ENCODE measurements around the gene SUSD3. TPM values are rescaled to one million over a fixed set of nuclear protein-coding genes. Genes with fewer than 3 reads are reported as not detected.
A peak's percentile ranks its signal among the peaks of the same experiment; 100 is the strongest.

Gene SUSD3
- polyA plus RNA-seq, 12 donors = 0.89 to 3.7 (median 1.9) TPM; not detected in 2

DNA sequence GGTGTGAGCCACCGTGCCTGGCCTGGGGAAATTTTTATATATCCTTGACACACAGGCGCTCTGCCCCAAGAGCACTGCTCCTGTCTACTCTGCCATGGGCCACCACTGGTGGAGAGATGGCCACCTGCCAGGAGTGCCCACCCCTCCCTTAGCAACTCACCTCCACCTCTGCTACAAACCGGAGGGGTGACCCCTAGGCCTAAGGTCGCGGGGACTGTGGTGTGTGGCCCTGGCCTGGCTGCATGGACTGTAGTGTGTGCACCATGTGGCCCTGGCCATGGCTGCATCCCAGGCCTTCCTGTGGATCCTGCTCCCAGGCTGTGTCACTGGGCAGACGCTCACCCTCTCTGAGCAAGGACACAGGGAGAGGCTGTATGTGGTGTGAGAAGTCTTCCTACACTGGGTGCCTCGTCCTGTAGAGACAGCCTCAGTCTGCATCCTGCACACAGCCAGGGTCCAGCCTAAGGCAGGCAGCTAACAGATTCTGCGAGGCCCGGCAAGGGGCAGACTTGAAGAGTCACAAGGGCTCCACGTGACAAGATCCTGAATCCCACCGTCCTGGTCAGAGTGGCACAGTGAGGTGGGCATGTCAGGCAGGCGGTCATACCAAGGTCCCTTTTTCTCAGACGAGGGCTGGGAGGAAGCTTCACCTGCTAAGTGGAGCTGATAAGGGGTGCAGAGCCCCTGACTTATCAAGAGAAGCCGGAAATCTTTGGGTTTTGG lies 65.2 kb downstream of the SUSD3 start:
- no peak for DNase-seq

DNA sequence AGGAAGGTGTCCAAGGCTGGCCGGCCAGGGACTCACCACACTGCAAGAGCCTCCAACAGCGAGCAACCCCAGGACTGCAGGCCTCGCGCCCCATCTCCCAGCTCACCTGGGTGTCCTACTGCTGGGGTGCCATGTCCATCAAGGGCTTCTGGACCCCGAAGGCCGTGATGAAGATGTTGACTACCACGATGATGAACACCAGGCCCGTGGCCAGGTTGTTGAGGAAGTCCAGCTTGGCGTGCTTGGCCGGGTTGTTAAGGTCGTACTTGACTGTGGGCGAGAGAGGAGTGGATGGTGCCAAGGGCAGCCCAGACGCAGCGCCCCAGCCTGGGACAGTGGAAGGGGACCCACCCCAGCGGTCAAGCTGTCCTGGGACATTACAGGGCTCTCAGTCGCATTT lies 66.3 kb downstream of the SUSD3 start:
- no peak for DNase-seq

DNA sequence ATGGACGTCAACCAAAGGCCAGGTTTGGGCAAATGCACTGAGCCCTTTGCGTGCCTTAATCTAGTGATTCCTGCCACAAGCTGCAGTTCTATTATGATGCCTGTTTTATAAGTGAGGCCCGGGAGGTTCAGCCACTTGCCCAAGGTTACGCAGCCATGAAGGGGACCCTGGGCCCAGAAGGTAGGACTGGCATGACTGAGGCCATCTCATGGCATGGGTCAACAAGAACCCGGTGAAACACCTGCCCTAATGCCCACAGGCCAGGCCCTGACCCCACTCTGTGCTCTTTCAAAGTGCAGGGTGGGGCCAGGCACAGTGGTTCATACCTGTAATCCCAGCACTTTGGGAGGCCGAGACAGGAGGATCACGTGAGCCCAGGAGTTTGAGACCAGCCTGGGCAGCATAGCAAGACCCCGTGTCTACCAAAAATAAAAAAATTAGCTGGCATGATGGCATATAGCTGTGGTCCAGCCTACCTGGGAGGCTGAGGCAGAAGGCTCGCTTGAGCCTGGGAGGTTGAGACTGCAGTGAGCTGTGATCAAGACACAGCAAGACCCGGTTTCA lies 66.9 kb downstream of the SUSD3 start:
- no peak for DNase-seq

DNA sequence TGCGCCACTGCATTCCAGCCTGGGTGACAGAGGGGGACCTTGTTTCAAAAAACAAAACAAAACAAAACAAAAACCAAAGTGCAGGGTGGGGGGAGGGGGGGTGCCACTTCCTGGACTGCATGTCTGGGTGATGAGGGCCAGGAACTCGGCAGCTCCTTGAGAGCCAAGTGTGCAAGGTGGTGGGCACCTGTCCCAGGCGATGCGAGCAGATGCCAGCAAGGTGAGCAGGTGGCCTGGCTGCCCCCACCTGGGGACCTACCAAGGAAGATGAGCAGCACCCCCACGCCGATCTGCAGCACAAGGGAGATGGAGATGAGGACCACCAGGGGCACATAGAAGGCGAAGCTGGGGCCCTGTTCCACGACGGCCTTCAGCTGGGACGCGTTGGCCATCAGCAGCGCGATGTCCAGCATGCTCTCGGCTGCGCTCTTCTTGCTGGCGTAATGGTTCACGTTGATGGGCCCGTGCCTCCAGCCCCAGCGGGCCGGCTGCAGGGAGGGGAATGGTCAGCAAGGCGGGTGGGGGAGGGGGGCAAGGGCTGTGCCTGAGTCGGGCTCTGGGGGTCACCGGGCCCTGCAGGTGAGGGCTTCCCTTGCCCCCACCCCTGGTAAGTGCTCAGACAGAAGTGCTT lies 67.8 kb downstream of the SUSD3 start:
- no peak for DNase-seq

DNA sequence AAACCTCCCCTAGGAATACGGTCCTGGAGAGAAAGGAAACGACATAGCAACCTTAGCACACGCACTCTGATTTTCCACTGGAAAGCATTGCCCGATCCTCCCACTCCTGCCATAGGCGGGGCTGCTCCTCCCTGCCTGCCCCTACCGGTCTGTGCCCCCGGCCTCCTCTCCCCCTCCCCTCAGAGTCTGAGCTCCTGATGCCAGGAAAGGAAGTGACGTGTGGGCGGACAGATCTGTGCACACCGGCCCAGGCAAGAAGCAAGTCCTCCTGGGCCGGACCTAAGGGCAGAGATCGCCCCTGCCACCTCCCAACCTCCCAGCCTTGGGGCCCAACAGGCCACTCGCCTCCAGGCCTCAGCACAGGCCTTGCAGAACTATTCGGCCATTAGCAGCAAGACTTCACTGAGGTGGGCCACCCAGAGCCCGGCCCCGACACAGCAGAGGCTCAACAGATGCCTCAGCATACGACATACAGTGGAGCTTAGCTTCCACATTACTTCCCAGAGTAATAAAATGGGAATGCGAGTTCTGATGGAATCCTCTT lies 68.4 kb downstream of the SUSD3 start:
- DNase-seq = no peak

DNA sequence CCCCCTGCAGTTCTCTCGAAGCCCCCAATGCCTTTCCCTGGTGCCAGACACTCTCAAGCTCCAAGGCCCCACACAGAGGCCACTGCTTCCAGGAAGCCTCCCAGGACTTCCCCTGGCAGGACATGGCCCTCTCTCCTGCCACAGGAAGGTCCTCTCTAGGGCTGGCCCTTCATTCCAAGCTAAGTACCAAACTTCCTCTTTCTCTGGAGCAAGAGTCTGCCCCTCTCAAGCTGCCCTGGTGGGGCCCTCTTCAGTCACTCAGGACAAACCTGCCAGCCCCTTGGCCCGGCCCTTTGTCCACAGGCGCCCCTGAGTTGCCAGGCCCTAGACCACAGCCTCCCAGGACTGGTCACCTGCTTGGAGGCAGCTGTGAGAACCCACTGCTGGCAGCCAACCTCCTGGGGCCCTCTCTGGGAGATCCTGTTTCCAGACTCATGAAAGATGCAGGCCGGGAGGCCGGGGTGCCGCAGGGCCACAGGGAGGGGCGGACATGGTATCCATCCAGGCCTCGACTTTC lies 69.0 kb downstream of the SUSD3 start:
- no peak for DNase-seq

DNA sequence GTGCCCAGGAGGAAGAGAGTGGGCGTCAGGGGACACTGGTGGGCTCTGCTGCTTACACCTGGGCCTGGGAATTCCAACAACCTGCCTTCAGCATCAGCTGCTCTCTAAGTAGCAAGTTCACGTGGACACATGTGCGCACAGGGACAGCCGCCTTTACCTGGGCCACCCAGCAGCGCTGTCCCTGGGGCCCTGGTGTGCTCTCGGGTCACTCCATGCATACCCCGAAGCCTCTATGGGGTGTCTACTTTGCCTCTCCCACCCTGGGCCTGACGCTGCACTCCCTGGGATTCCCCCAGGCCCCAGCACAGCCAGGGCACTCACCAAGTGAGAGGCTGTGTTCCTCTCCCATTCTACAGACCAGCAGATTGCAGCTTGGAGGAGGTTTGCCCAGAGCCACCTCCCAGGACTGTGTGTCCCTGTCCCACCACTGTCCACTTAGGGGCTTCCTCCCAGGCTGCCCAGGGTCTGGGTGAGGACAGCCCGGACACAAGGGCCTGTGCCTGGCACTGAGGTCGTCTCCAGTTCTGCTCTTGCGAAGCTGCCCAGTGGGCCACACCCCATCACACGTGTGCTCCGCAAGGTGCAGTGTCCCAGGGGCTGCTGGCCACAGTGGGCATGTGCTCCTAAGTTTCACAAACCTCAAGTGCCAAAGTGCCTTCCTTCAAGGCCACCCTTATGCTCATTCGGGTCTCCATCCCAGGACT lies 69.7 kb downstream of the SUSD3 start:
- DNase-seq = no peak

DNA sequence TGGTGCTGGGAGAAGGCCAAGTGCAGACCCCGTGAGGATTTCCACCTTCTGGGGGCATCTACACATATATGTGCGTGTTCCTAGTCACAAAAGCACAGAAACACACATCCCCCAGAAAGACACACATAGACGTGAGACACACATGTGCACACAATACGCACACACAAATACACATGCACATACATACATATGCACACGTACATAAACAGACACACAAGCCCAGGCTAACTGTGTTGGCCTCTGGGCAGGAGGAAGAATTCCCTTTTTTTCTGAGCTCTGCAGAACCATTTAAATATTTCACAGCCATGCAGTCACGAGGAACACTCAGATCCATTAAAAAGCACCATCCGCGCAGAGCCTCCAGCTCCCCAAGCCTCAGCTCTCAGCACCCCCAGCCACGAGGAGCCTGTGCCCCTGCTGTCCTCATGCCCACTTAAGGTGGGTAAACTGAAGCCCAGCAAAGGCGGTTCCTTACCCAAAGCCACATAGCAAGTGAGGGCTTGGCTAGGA lies 70.3 kb downstream of the SUSD3 start:
- DNase-seq = no peak

DNA sequence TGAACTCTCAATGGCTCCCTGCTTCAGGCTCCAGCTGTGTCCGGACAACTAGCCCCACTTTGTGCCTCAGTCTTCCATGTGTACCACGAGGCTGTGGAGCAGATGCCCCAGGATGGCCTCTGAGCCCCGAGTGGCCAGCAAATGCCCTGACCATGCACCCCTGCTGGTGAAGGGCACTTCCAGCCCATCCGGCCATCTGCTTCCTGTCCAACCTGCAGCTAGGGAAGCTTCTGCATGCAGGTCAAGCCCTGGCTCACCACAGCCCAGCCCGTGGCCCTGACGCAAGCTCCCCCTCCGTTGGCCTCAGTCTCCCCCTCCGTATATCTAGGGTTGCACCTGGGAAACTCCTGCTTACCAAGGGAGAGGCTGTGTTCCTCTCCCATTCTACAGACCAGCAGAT lies 70.8 kb downstream of the SUSD3 start:
- DNase-seq = no peak

DNA sequence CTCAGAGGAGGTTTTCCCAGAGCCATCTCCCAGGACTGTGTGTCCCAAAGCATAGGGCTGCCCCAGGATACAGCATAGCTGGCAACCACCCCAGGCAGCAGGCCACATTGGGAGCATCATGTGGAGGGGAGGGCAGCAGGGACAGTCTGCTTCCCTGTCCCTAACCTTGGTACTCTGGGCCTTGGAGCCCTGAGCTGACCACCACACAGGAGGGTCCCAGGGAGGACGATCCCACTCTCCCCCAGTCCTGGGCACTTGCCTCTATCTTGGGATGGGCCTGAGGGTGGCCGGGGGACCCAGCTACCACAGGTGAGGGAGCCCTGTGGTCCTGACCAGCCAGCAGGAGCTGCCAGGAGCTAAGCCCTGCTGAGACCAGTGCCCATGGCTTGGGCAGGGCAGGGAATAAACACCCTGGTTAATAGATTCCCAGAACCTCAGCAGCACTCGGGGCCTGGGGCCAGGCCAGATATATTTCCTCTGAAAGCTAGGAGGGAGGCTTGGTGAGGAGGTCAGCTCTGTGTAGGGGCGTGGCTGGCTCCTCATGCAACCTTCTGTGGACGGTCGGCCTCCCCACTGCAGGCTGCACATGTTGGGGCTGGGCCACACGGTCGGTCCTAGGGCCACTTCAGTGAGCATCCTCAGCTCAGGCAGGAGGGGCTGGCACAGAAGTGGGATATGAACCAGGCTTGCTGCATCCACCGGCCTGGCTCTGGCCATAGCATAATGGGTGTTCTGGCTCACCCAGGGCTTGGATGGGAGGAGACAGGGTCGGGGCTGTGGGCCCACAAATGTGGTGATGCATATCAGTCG lies 71.4 kb downstream of the SUSD3 start:
- no peak for DNase-seq

DNA sequence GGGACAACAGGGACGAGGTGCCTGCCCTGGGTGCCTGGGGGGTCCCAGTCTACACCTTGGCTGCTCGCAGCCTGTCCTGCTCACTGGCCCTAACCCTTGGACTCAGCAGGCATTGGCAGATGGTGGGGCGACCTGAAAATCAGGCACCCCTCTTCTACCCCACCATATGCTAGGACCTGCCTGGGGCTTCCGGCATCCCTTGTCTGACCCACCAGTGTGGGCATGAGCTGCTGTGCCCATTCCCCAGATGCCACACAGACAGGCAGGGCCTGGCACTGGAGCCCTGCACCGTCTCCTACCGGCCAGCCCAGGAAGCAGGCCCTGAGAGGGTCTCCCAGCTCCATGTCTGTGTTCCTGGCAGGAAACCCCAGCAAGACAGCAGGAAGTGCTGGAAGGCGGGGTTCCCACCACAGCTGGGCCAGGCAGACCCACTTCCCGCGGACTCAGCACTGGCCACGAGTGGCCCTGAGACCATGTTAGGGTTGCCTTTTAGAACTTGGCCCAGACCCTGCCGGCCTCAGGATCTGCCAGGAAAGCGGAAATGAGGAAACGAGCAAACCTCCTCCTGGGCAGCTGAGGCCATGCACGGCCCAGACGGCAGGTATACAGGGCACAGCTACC lies 72.5 kb downstream of the SUSD3 start:
- DNase-seq = no peak

DNA sequence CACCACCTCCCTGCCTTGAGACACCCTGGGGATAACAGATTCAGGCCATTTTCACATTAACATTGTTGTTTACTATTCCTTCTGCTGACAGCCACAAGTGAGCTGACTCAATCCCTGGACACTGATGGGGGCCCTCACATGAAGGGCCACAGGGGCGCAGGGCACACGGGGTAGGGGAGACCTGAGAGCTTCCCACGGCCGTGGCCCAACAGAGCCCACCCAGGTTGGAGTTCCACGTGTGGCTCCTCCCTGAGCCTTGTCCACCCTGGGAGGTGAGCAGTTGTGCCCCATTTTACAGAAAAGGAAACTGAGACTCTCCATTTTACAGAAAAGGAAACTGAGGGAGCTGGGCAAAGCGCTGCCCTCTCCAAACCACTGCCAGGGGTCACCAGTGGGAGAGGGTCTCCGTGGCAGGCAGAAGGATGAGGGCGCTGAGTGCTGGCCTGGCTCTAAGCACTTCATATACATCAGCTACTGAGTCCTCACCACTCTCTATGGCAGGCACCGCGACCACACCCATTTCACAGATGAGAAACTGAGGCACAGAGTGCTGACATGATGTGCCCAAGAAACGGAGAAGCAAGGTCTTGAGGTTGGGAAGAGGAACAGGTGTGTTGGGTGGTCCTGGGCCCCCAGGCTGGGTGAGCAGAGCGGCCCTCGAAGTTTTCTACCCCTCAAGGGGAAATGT lies 73.2 kb downstream of the SUSD3 start:
- no peak for DNase-seq

DNA sequence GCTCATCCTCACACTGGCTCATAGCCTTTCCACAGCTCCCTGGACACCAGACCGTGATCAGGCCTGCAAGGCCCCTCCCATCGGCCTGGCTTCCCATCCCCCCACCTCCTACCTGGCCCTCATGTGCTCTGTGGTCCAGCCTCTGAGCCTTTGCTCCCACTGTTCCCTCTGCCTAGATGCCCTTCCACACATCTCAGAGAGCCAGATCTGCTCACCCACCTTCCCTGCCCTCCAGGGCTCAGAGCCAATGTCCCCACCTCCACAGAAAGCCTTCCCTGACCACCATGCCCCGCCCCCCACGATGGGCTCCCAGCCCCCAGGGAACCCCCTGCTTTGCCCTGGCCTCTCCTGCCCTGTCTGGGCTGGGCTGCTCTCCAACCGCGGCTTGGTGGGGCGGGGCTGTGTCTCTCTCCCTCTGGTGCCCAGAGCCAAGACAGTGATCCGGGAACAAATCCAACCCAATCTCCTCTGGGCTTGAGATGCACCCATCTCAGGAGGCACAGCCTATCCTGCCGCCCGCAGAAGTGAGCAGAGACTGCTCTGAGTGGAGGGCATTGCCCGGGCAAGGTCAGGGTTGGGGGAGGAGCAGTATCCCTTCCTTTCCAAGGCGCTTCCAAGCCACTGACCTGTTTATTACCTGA lies 73.9 kb downstream of the SUSD3 start:
- DNase-seq = no peak

DNA sequence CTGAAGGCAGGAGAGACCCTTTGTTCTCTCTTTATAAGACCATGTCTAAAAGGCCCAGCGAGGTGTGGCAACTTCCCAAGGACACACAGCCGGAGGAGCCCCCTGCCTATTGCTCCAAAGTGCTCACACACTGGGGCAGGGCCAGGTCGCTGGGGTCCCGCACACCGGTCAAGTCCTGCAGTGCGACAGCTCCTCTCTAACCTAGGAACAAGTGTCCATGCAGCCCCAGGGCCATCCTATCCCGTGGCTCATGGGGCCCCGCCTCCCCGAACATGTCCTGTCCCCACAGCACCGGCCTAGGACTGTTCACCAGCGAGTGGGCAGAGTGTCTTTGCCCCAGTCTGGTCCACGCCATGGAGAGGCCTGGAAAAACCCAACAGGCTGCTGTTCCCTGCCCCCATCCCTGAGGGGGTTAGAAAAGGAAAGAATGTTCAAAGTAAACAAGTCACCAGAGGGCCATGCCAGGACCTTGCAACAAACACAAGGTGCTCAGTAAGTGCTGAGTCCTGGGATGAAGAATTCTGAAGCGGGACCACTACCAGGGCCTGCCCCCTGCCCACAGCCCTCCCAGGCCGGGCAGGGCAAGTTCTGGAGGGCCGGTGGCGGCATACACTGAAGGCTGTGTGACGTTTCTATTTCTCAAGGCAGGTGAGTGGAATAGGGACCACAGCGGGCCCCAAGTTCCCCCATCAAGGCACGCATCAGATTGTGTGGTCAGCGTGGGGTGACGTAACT lies 74.6 kb downstream of the SUSD3 start:
- DNase-seq = no peak

DNA sequence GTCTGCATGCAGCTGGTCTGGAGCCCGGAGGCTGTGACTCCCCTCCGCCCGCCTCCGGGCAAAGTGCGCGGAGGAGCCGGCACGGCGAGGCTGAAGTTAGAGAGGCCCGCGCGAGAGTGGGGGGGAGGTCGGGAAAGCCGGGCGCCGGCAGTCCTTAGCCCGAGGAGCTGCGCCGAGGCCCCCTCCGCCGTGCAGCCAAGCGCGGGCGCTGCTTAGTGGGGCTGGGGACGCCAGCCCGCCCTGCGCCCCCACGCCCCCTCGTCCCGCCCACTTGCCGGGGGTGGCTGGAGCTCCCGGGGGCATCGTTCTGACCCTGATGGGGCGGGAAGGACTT lies 75.1 kb downstream of the SUSD3 start:
- DNase-seq = peak; percentile 80

DNA sequence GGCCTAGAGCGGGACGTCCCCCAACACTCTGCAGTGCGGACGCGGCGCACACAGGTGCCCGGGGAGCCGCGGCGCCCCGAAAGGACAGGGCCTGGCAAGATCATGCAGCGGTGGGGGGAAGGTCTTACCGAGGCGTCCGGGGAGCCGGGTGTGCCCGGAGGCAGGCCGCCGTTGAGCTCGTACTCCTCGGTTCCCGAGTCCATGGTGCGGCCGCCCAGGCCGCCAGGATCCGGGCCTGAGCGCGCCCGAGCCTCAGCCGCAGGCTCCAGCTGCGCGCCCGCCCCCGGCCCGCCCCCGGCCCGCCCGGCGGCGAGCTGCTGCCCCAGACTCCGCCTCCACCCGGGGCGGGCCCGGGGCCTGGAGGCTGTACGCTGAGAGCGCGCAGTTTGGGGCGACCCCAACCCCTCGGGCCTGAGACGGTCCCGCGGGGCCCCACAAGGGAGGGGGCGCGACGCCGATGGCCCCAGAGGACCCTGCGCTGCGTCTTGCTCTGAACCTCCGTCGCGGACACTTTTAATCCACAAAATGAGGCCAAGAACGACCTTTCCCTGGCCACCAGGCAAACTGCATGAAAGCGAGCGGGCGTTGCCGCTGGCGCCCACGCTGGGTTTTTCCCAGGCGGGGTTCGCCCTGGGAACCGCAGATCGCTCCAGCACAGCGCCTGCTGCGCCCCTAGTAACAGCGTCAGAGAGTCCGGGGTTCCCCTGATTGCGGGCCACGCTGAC lies 75.7 kb downstream of the SUSD3 start, which contains the start of gene NINJ1:
Gene NINJ1 (minus strand): TSS at position 237 of the 725 bp plus-strand sequence. CDS start 34 bp downstream, at position 203.
- DNase-seq = peak; percentile 80
